ENCODE data around the gene APOBEC3B.
A peak's percentile ranks its signal among the peaks of the same experiment; 100 is the strongest.
"Not testable (repeated sequence)": the region's sequence is repeated elsewhere in the genome, so short reads cannot be mapped to it uniquely, and the experiment has no call there.

APOBEC3B gene

DNA sequence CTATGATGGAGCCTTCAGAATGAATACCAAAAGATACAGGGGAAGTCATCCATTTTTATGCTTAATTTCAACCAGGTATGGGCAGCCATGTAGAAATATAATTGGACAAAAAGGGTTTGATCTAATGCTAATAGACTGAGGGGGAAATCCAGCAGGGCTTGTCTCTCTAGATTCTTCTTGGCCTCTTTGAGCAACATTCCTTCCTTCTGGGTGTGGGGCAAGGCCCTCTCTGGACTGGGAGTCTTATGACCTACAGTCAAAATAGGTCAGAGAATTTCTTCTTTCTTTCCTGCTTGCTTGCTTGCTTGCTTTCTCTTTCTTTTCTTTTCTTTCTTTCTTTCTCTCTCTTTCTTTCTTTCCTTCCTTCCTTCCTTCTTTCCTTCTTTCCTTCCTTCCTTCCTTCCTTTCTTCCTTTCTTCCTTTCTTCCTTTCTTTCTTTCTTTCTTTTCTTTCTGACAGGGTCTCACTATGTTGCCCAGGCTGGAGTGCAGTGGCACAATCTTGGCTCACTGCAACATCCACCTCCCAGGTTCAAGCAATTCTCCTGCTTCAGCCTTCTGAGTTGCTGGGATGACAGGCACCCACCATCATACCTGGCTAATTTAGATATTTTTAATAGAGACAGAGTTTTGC lies 36.3 kb upstream of the APOBEC3B start:
- not testable (repeated sequence) for H3K36me3 Mint-ChIP-seq (ENCODE audit: low read depth); DNase-seq; H3K27ac Mint-ChIP-seq; H3K4me3 Mint-ChIP-seq; H3K9me3 Mint-ChIP-seq
- peaks cover 56% of the 10 kb centered on the region for H3K27me3 Mint-ChIP-seq
- H3K4me1 Mint-ChIP-seq (ENCODE audit: low read depth): peaks cover 45% of the 10 kb centered on the region

DNA sequence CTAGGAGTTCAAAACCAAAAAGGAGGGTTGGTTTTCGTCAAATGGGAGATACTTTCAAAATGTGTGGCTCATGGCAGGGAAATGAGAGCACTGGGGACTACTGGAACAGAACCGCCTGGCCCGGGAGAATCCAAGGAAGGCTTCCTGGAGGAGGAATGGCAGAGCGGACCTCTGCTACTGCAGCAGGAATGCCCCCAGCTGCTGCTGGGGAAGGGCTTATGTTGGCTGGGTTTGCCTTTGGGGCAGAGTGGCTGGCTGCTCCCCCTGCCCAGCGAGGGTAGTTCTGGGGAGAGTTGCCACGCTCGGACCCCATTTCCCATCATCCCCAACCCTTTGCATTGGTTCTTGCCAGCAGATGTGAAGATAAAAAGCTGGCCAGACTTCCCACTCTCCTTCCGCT lies 35.4 kb upstream of the APOBEC3B start:
- Mint-ChIP-seq H3K27me3 (peaks cover 56% of the 10 kb centered on the region), H3K4me1 (ENCODE audit: low read depth) (peaks cover 36% of the 10 kb centered on the region)

DNA sequence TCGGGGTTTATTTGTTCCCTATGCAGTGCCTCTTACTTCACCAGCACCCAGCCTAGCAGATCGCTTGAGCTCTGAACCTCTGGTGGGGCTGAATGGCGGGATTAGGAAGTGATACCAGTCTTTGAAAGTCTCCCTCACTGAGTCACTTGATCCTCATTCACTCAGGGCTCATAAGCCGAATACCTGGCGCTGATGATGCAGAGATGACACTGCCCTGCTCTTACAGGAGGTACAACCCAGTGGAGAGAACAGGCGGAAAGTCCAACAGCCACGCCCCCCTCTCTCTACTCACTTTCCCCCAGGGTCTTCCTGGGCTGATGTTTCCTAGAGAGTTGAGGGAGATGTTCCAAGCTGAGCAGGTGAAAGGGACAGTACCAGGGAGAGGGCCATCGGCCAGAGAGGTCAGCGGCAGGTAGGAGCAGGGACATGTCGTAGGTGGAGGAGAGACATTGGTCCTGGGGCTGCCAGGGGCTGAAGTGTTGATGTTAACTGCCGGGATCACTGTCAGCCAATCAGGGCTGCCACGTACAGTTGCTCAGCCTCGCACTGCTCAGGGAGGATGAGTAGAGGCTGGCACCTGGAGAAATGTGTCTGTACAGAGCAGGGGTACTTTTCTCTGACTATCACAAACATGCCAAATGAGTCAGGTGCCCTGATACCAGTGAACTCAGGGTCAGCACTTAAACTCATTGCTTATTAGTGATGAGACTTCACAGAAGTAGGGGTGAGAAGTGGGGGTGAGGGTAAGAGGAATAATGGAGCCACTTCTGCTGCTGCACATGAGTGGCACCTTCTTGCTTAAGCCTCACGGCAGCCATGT lies 34.6 kb upstream of the APOBEC3B start:
- H3K27ac Mint-ChIP-seq: peak overlapping the region; percentile 41
- H3K4me1 Mint-ChIP-seq (ENCODE audit: low read depth): peaks cover 30% of the 10 kb centered on the region
- H3K27me3 Mint-ChIP-seq: peaks cover 63% of the 10 kb centered on the region
- DNase-seq: peak; percentile 31
- no peaks in the 10 kb centered on the region for H3K9me3 Mint-ChIP-seq
- no peaks in the 10 kb centered on the region for H3K36me3 Mint-ChIP-seq (ENCODE audit: low read depth)
- no peak overlapping the region for H3K4me3 Mint-ChIP-seq

More for the DNA sequence above, 35.4 kb upstream of the APOBEC3B start:
- no peaks in the 10 kb centered on the region for H3K9me3 Mint-ChIP-seq
- H3K27ac Mint-ChIP-seq: no peak overlapping the region
- no peak overlapping the region for H3K4me3 Mint-ChIP-seq
- peak; percentile 15 for DNase-seq
- H3K36me3 Mint-ChIP-seq (ENCODE audit: low read depth): no peaks in the 10 kb centered on the region

DNA sequence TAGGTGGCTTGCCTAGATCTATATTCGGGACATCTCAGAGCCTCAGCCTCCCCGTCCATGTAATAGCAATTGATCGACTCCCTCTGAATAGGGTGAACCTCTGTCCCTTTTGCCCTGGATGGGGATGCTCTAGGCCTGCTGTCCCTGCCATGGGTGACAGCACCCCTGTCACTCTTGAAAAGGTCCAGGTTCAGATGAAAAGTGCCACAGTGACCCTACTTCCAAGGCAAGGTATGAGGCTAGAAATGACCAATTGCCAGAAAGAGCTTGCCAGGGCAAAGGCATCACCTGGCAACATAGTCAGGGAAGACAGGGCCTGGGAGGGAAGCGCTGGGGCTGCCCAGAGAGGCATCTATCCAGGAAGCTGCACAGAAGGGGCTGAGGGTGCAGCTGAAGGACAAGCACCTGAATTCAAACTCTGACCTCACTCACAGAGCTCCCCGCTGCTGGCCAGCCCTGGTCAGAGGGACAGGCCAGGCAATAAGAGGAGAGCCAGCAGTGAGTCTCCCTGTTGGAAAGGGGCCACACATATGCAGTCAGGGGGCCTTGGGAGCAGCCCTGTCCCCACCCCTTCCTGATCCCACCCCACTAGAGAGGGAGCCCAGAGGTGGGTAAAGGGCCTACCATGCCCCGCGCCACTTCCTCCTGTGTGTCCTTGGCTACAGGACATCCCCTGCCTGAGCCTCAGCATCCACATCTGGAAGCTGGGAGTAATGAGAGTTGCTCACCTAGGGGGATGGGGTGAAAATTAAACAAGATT lies 33.8 kb upstream of the APOBEC3B start:
- DNase-seq: peak; percentile 14
- H3K4me1 Mint-ChIP-seq (ENCODE audit: low read depth): peaks cover 28% of the 10 kb centered on the region
- H3K36me3 Mint-ChIP-seq (ENCODE audit: low read depth): no peaks in the 10 kb centered on the region
- no peak overlapping the region for H3K27ac Mint-ChIP-seq
- H3K4me3 Mint-ChIP-seq: no peak overlapping the region
- peaks cover 59% of the 10 kb centered on the region for H3K27me3 Mint-ChIP-seq
- H3K9me3 Mint-ChIP-seq: no peaks in the 10 kb centered on the region

DNA sequence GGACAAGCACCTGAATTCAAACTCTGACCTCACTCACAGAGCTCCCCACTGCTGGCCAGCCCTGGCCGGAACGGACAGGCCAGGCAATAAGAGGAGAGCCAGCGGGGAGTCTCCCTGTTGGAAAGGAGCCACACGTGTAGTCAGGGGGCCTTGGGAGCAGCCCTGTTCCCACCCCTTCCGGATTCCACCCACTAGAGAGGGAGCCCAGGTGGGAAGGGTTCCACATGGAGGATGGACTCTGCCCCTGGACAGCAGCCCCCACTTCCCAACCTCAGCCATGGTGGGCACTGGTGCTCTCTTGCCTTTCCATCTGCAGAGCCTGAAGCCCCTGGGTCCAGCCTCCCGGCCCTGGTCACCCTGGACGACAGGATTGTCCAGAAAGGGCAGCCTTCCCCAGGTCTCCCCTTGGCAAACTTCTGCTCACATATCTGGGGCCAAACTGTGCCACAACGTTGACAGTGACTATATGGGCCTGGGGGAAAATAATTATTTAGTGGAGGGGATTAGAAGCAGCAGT lies 32.2 kb upstream of the APOBEC3B start:
- H3K4me3 Mint-ChIP-seq: no peak overlapping the region
- DNase-seq: peak; percentile 23
- H3K27me3 Mint-ChIP-seq: peaks cover 44% of the 10 kb centered on the region
- no peaks in the 10 kb centered on the region for H3K9me3 Mint-ChIP-seq
- H3K36me3 Mint-ChIP-seq (ENCODE audit: low read depth): no peaks in the 10 kb centered on the region
- H3K27ac Mint-ChIP-seq: no peak overlapping the region
- peaks cover 37% of the 10 kb centered on the region for H3K4me1 Mint-ChIP-seq (ENCODE audit: low read depth)

DNA sequence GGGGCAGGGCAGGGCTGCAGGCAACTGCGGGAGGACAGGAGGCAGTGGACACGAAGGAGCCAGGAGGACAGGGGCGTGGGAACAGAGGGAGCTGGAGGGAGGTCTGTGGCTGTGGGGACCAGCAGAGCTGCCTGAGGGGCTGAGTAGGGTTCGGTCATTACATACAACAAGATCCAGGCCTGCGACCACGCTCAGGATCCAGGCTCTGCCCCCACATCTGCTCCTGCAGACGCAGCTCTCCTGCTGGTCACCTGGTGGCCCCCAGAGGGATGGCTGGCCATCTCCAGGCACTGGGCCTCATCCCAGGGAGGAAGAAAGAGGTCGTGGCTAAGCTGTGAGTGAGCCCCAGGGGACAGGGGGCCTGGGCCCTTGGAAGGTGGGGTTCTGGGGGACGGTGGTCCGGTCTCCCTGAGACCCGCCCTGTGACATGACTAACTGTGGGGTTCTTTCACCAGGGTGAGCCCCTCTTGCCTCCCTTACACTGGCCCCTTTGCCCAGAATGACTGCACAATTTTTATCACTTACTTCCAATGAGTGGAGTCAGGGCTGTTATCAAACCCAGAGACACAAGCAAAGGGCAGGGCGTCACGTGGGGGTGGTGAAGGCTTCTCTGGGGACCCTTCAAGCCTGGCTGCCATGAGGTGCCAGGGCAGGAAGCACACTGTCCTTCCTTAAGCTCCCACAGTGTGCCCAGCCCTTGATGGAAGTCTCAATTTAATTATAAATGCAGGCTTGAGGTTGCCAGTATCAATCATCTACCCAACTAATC lies 31.4 kb upstream of the APOBEC3B start:
- H3K9me3 Mint-ChIP-seq: no peaks in the 10 kb centered on the region
- peaks cover 38% of the 10 kb centered on the region for H3K27me3 Mint-ChIP-seq
- no peak for DNase-seq
- peaks cover 41% of the 10 kb centered on the region for H3K4me1 Mint-ChIP-seq (ENCODE audit: low read depth)
- H3K36me3 Mint-ChIP-seq (ENCODE audit: low read depth): no peaks in the 10 kb centered on the region
- no peak overlapping the region for H3K4me3 Mint-ChIP-seq
- H3K27ac Mint-ChIP-seq: no peak overlapping the region

DNA sequence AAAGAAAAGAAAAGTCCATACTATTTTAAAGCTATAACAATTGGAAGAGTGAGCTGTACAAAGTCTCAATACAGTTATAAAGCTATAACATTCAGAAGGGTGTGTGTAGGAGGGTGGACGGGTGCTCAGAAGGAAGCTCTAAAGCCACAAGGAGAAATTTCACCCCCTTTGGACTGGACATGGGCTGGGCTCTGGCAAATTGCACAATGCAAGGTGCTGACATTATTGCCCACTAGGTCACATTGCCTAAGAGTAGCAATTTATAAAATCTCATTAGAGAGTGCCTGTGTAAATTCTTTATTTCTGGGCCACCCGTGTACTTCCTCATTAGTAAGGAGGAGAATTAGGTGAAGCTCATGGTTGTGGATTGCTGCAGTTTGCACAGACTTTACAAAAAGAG lies 30.4 kb upstream of the APOBEC3B start:
- peaks cover 39% of the 10 kb centered on the region for H3K4me1 Mint-ChIP-seq (ENCODE audit: low read depth)
- H3K27me3 Mint-ChIP-seq: peaks cover 28% of the 10 kb centered on the region
- DNase-seq: no peak

DNA sequence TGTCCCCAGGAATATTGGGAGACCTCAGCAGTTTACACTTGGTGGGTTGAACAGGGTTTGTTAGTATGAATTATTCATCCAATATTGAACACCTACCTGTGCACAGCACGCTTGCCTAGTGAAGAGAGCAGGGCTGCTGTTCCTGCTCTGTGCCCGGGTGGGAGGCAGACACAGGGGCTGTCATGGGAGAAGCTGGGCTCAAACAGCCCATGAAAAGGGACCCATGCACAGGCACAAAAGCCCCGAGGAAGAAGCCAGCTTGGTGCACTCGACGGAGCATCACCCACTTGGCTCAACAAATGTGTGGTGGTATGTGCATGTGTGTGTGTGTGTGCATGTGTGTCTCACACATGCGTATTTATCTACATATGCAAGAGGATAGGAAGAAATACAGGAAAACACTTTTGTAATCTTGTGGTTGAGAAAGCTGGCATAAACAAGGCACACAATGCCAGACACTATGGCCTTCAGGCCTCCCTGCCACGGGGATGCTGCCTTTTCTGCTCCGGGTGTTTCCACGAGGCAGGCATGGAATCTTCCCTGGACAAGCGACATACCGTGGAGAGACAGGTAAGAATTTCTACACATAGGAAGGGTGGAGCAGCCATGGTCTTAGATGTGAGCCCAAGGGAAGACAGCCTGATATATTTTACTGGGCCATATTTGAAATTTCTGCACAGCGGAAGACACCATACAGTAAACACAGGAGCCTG lies 29.7 kb upstream of the APOBEC3B start:
- Mint-ChIP-seq H3K27ac (peak overlapping the region; percentile 42), H3K9me3 (no peaks in the 10 kb centered on the region), H3K4me3 (no peak overlapping the region), H3K4me1 (ENCODE audit: low read depth) (peaks cover 33% of the 10 kb centered on the region), H3K36me3 (ENCODE audit: low read depth) (no peaks in the 10 kb centered on the region), H3K27me3 (peaks cover 24% of the 10 kb centered on the region)
- DNase-seq: no peak

More for the DNA sequence above, 30.4 kb upstream of the APOBEC3B start:
- Mint-ChIP-seq H3K27ac (no peak overlapping the region), H3K4me3 (no peak overlapping the region), H3K36me3 (ENCODE audit: low read depth) (no peaks in the 10 kb centered on the region), H3K9me3 (no peaks in the 10 kb centered on the region)

DNA sequence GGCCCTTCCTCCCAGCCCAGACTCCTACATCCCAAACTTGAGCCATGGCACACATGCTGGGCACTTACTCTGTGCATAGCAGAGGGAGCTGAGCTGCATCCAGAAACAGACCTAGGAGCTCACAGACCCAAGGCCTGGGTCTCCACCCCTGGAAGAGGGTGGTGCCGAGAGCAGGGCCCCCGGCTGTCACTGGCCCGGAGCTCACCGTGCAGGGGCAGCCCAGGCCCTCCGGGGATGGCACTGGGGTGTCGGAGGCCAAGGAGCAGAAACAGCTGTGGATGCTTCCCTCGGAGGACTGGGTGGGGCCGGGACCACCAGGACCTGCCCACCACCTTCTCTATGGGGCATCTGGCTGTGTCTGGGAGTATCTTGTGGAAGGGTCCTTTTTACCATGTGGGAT lies 29.1 kb upstream of the APOBEC3B start:
- peak overlapping the region; percentile 88 for H3K27ac Mint-ChIP-seq
- DNase-seq: no peak
- peaks cover 27% of the 10 kb centered on the region for H3K4me1 Mint-ChIP-seq (ENCODE audit: low read depth)
- no peak overlapping the region for H3K4me3 Mint-ChIP-seq
- peaks cover 22% of the 10 kb centered on the region for H3K27me3 Mint-ChIP-seq
- H3K36me3 Mint-ChIP-seq (ENCODE audit: low read depth): no peaks in the 10 kb centered on the region
- no peaks in the 10 kb centered on the region for H3K9me3 Mint-ChIP-seq

DNA sequence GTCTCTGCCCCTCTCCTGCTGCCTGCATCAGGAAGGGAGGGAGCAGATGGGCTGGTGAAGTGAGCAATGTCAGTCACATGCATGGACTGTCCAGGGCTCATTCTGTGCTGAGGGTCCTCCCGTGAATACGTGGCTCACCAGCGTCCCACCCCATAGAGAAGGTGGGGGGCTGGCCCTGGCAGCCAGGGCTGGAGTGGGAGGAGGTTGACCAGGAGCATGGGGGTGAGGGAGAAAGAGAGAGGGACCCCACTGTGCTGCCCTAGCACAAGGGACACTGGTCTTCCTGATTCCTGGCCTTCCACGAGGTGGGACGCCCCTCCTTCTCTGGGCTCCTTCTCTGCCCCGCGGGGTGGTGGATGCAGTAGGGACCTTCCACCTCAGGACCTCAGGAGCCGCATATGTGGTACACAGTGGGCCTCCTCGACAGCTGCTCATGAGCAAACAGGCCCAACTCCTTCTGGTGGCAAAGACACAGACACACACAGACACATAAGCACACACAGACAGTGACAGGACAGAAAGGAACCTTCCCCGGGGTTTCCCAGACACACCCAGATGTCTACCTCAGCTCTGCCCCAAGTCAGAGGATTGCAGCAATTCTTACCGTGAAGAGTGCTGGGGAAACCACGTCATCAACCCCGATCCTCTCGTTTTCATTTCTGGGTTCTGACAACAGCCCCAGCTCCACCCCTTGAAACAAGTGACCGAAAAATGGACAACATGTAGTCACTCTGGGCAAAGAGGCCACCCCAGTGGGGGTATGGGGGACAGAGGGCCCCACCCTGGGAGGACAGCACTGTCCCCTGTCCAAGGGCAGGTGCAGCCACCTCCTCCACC lies 28.4 kb upstream of the APOBEC3B start:
- no peaks in the 10 kb centered on the region for H3K9me3 Mint-ChIP-seq
- peaks cover 18% of the 10 kb centered on the region for H3K27me3 Mint-ChIP-seq
- peak; percentile 73 for DNase-seq
- peak overlapping the region; percentile 18 for H3K4me3 Mint-ChIP-seq
- H3K4me1 Mint-ChIP-seq (ENCODE audit: low read depth): peaks cover 26% of the 10 kb centered on the region
- H3K27ac Mint-ChIP-seq: peak overlapping the region; percentile 88
- H3K36me3 Mint-ChIP-seq (ENCODE audit: low read depth): no peaks in the 10 kb centered on the region

DNA sequence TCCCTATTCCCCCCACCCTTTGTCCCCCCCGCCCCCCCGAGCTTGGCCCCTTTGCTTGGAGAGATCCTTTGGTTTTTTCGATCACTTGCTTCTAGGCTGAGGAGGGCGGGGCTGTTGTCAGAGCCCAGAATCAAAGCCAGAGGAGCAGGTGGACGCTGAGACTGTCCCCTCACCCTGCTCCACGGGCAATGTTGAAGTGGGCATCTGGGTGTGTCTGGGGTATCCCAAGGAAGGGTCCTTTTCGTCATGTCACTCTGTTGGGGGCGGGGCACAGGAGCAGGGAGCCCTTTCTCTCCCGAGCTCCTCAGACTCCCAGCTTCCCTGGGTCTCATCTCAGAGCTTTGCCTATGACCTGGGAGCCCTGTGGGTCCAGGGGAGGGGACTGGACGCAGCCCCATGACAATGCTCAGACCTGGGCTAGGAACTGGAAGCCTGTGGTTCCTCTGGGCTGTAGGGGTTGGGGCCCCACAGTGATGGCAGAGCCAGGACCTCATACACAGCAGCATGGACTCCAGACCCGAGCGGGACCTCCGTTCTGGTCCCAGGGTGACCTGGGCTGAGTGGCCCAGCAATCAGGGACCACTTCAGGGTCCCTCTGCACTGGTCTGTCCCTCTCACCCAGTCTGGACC lies 27.6 kb upstream of the APOBEC3B start:
- no peaks in the 10 kb centered on the region for H3K36me3 Mint-ChIP-seq (ENCODE audit: low read depth)
- peaks cover 16% of the 10 kb centered on the region for H3K27me3 Mint-ChIP-seq
- no peak overlapping the region for H3K4me3 Mint-ChIP-seq
- no peaks in the 10 kb centered on the region for H3K9me3 Mint-ChIP-seq
- peak overlapping the region; percentile 88 for H3K27ac Mint-ChIP-seq
- H3K4me1 Mint-ChIP-seq (ENCODE audit: low read depth): peaks cover 26% of the 10 kb centered on the region
- no peak for DNase-seq

DNA sequence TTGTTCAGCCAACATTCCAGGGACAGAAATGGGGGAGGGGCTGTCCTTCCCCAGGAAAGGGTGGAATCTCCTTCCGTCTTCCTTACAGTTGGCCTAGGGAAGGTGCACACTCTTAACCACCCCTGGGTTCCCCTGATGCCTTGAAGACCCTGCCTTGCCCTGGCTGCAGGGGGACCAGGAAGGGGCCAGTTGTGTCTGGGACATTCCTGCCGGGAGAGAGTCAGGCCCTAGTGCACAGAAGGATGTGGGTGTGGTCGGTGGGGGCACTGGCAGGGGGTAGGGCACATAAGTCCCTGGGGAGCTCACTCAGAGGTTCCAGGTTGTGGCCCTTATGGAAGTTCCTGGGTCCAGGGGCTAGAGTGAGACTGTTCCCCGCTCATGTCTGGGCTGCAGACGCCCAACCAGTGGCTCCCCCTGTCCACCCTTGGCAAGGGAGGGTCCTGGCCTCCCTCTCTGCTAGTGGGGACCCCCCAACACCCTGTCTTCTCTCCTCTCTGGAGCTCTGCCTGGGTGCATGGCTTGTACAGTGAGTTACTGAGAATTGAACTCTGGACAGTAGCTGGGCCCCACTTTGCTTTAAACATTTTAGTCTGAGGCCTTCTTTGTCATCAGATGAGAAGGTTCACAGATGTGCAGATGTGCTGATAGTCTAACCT lies 26.8 kb upstream of the APOBEC3B start:
- Mint-ChIP-seq H3K27ac (peak overlapping the region; percentile 44), H3K27me3 (peaks cover 14% of the 10 kb centered on the region), H3K4me3 (no peak overlapping the region), H3K36me3 (ENCODE audit: low read depth) (no peaks in the 10 kb centered on the region), H3K4me1 (ENCODE audit: low read depth) (peaks cover 26% of the 10 kb centered on the region), H3K9me3 (no peaks in the 10 kb centered on the region)
- no peak for DNase-seq
